ENCODE data around the gene AP1B1. TPM values are rescaled to one million over a fixed set of nuclear protein-coding genes. Genes with fewer than 3 reads are reported as not detected.

The AP1B1 gene
- total and polyA plus RNA-seq, 2 of the 4 experiments (the other 2 are of a cell fraction), result 55.7 to 70.8 TPM

DNA sequence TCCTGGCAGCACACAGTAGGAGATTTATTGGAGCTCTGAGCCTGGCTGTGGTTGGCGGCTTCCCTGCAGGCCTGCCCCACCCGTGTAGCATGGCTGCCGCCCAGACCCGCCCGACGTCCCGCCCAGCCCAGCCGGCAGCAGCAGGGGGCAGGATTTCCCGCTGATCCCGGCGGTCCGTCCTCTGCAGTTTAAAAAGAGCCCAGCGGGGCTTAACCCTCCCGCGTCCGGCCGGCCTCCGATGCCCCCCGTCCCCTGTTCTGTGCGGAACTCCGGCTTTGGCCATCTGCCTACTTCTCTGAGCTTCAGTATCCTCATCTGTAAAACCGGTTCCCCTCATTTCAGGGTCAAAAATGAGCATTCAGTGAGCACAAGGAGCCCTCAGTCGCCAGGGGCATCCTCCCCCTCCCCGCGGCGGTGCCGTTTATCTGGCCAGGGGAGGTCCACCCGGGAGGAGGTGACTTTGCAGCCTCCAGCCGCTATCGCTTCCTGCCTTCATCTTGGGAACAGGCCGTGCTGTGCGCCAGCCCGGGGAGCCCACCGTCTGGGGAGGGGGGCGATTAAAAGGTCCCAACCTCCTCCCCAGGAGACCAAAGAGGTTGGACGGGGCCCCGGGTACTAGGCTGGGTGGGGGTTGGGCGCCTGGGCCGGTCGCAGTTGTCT is 82.1 kb downstream of the AP1B1 start, which contains the start of gene GAS2L1 (continued):
- no peak for TF ChIP-seq RCOR1 (IDR thresholded peaks at IDR 0.05; ENCODE audit: insufficient replicate concordance, low read length)

GRCh38 chr22:29305836-29306174 is 82.6 kb downstream of the AP1B1 start:
- BruUV-seq (replicated peaks), result no TSS peak
- CTCF ChIA-PET, result no interaction called here
- no peaks in the 10 kb centered on the region for H3K9me3 ChIP-seq (ENCODE audit: control insufficient read depth, insufficient read depth, low read length)
- peaks cover 8 to 36% of the 10 kb centered on the region in 2 experiments; a peak in 3 of 4 replicates for H3K79me1 ChIP-seq (ENCODE audit: low read depth in 1 of 2, low read length in 2 of 2)
- H3K23ac ChIP-seq (ENCODE audit: low read depth, low read length), result no peak overlapping the region
- peak overlapping the region; percentile 88 to 95 for H4K8ac ChIP-seq (ENCODE audit: low read depth in 2 of 2, low read length in 2 of 2)
- 40% methylated on average over 4 of the region's 7 CpGs; no CpG with 5 or more reads in 1 of the 2 experiments for whole genome bisulfite sequencing, 2 experiments (ENCODE audit: extremely low coverage in 2 of 2, insufficient read length in 1 of 2)
- H2AK5ac ChIP-seq (ENCODE audit: low read depth, low read length), result peak overlapping the region; percentile 76
- H2AK9ac ChIP-seq (replicated peaks; ENCODE audit: low read depth, low read length, poor library complexity), result peak overlapping the region; percentile 47
- in situ Hi-C loops (cut with MboI; ENCODE audit: low sequenced_read_pairs) (no loop called here), intact Hi-C loops (cut with micrococcal nuclease) (loop anchor here (1.0 kb wide), 1 partner anchor 53 kb away; no protein-coding TSS in a partner anchor), dilution Hi-C loops (cut with HindIII; ENCODE audit: low sequenced_read_pairs, unreplicated experiment) (no loop called here)
- peak overlapping the region; percentile 48; the same call in 1 of the 2 replicates for H3K4me2 ChIP-seq (ENCODE audit: low read depth, low read length)
- DNase-seq (no peak), ATAC-seq (ENCODE audit: low read depth) (no peak)
- H4K20me1 ChIP-seq (ENCODE audit: insufficient read depth, low read length), result peaks cover 20% of the 10 kb centered on the region
- H2BK120ac ChIP-seq (ENCODE audit: low read depth, low read length), result peak overlapping the region; percentile 13
- no peak overlapping the region for H3K4me3 ChIP-seq (ENCODE audit: insufficient read depth, low read depth, low read length)
- no peak overlapping the region; the same call in 1 of the 2 replicates for H3K56ac ChIP-seq (ENCODE audit: extremely low read depth, insufficient read depth, low read length)
- H2AFZ ChIP-seq (replicated peaks; ENCODE audit: low read length, poor library complexity), result peak overlapping the region; percentile 90
- H2BK15ac ChIP-seq (ENCODE audit: low read depth, low read length), result peak overlapping the region; percentile 13; the same call in 1 of the 3 replicates
- peak overlapping the region; percentile 33; the same call in 1 of the 2 replicates for H3K9ac ChIP-seq (ENCODE audit: low read depth, low read length)
- H4K91ac ChIP-seq (ENCODE audit: insufficient read depth, low read depth, low read length), result peak overlapping the region; percentile 60; the same call in 1 of the 2 replicates
- no peaks in the 10 kb centered on the region for H3K27me3 ChIP-seq (ENCODE audit: control insufficient read depth, insufficient read depth, low read length)
- H3K4me1 ChIP-seq (ENCODE audit: control insufficient read depth, insufficient read depth, low read length), result peaks cover 15% of the 10 kb centered on the region
- peaks cover 12% of the 10 kb centered on the region for H3K9me1 ChIP-seq (ENCODE audit: insufficient read depth, low read length)
- H2BK20ac ChIP-seq (ENCODE audit: low read depth, low read length), result peak overlapping the region; percentile 2; the same call in 1 of the 2 replicates
- H3K27ac ChIP-seq (ENCODE audit: insufficient read depth, low read length), result peak overlapping the region; percentile 41
- peak overlapping the region; percentile 80 for H3K14ac ChIP-seq (replicated peaks; ENCODE audit: low read depth, low read length)
- peak overlapping the region; percentile 84 for H3K4ac ChIP-seq (ENCODE audit: low read depth, low read length)
- H3K18ac ChIP-seq (ENCODE audit: low read depth, low read length), result peak overlapping the region; percentile 56; the same call in 1 of the 2 replicates
- H2BK5ac ChIP-seq (ENCODE audit: low read depth, low read length, poor library complexity, severe bottlenecking), result peak overlapping the region; percentile 19
- POLR2A ChIA-PET (ENCODE audit: unreplicated experiment), result no interaction called here
- H3K36me3 ChIP-seq (ENCODE audit: control insufficient read depth, insufficient read depth, low read length), result peaks cover 7% of the 10 kb centered on the region
- H4K5ac ChIP-seq (ENCODE audit: low read depth, low read length), result peak overlapping the region; percentile 94
- TF ChIP-seq NFE2L2 (IDR thresholded peaks at IDR 0.05; ENCODE audit: low read depth, low read length), result no peak
- TF ChIP-seq CEBPB (IDR thresholded peaks at IDR 0.05; ENCODE audit: low read depth, low read length), result no peak
- no peak for TF ChIP-seq RAD21 (IDR thresholded peaks at IDR 0.05; ENCODE audit: low read length)
- no peak for TF ChIP-seq FOS (IDR thresholded peaks at IDR 0.05; ENCODE audit: low read depth, low read length)
- TF ChIP-seq USF2 (IDR thresholded peaks at IDR 0.05; ENCODE audit: low read depth, low read length), result no peak
- TF ChIP-seq ELK1 (IDR thresholded peaks at IDR 0.05; ENCODE audit: borderline replicate concordance, low read depth, low read length), result no peak
- TF ChIP-seq MAZ (IDR thresholded peaks at IDR 0.05; ENCODE audit: borderline replicate concordance, low read depth, low read length), result no peak
- no peak for TF ChIP-seq MAFK (IDR thresholded peaks at IDR 0.05; ENCODE audit: low read depth, low read length)
- TF ChIP-seq SMC3 (IDR thresholded peaks at IDR 0.05; ENCODE audit: low read depth, low read length), result no peak
- no peak for TF ChIP-seq RCOR1 (IDR thresholded peaks at IDR 0.05; ENCODE audit: insufficient replicate concordance, low read length)
- no peak for TF ChIP-seq BHLHE40 (IDR thresholded peaks at IDR 0.05; ENCODE audit: low read depth, low read length)
- no peak for TF ChIP-seq POLR2A (IDR thresholded peaks at IDR 0.05; ENCODE audit: low read depth, low read length)
- no peak for TF ChIP-seq RFX5 (IDR thresholded peaks at IDR 0.05; ENCODE audit: low read depth, low read length)
- no peak for TF ChIP-seq CHD1 (IDR thresholded peaks at IDR 0.05; ENCODE audit: low read depth, low read length)
- TF ChIP-seq MXI1 (IDR thresholded peaks at IDR 0.05; ENCODE audit: borderline replicate concordance, low read depth, low read length), result no peak

Data from IMR-90 (cell line).